SK-N-SH (cell line): ENCODE measurements around the gene RNF180. TPM values are rescaled to one million over a fixed set of nuclear protein-coding genes. Genes with fewer than 3 reads are reported as not detected.

Source experiments
- CTCF ChIA-PET: fragments of 300-600, 350-600 bp; formaldehyde crosslinking; extraction: SDS; loops from one replicate; lab custom pipeline; 2021; lab: Yijun Ruan, JAX
- POLR2A ChIA-PET: fragments of 350-600 bp; sonication (Branson Sonifier 250); formaldehyde crosslinking; extraction: SDS; loops from one replicate; lab custom pipeline; 2020; ENCODE audit warnings: antibody characterized with exemption, inconsistent platforms; lab: Yijun Ruan, JAX
- DNase-seq: peaks from one replicate; pipeline ENCODE4 v3.0.0; 2012
- H2AFZ ChIP-seq: fragments of 200-600 bp; sonication (generic); 2 replicates; pipeline ENCODE4 v1.8.1; 2016; ENCODE audit warnings: antibody characterized with exemption, mild to moderate bottlenecking, low read depth
- H3F3A ChIP-seq: fragments of 200-600 bp; sonication (generic); replicated peaks from 2 replicates; pipeline ENCODE3; 2016; ENCODE audit warnings: antibody characterized with exemption, mild to moderate bottlenecking; ENCODE audit not compliant: insufficient read depth
- H3K27ac ChIP-seq, 2 experiments: fragments of 200-500 bp in 1 of 2; fragments of 200-600 bp in 1 of 2; sonication (Bioruptor generic) in 1 of 2; sonication (generic), shearing (Covaris generic) in 1 of 2; 2 replicates each; pipeline versions ENCODE4 v1.5.1 to v1.6.1; 2014 to 2016; ENCODE audit warnings: low read depth in 2 of 2, inconsistent platforms in 1 of 2, low read length in 1 of 2, mild to moderate bottlenecking in 1 of 2, mixed read lengths in 1 of 2
- H3K27me3 ChIP-seq: fragments of 200-600 bp; sonication (generic), shearing (Covaris generic); 2 replicates; pipeline ENCODE4 v1.6.1; 2016; ENCODE audit warnings: mixed run types; ENCODE audit not compliant: insufficient read depth
- H3K36me3 ChIP-seq, 2 experiments: fragments of 200-500 bp in 1 of 2; fragments of 200-600 bp in 1 of 2; sonication (Bioruptor generic) in 1 of 2; sonication (generic) in 1 of 2; replicated peaks in 1 of 2; 2 replicates each; pipeline versions ENCODE3 to v1.5.1; 2014 to 2016; ENCODE audit warnings: low read length in 1 of 2, mild to moderate bottlenecking in 1 of 2; ENCODE audit not compliant: insufficient read depth in 2 of 2, control insufficient read depth in 1 of 2
- H3K4me1 ChIP-seq, 2 experiments: fragments of 200-500 bp in 1 of 2; fragments of 200-600 bp in 1 of 2; sonication (Bioruptor generic) in 1 of 2; sonication (generic), shearing (Covaris generic) in 1 of 2; 2 replicates each; pipeline versions ENCODE4 v1.5.1 to v1.6.1; 2014 to 2016; ENCODE audit warnings: low read depth in 1 of 2, low read length in 1 of 2, mixed run types in 1 of 2; ENCODE audit not compliant: insufficient read depth in 2 of 2, control insufficient read depth in 1 of 2
- H3K4me2 ChIP-seq: fragments of 200-600 bp; sonication (generic), shearing (Covaris generic); 2 replicates; pipeline ENCODE4 v1.6.1; 2017; ENCODE audit warnings: mixed run types
- H3K4me3 ChIP-seq, 2 experiments: fragments of 200-500 bp in 1 of 2; fragments of 200-600 bp in 1 of 2; sonication (Bioruptor generic) in 1 of 2; sonication (generic), shearing (Covaris generic) in 1 of 2; 2 replicates each; pipeline versions ENCODE4 v1.5.1 to v1.8.1; 2014 to 2016; ENCODE audit warnings: low read depth in 2 of 2, inconsistent platforms in 1 of 2, low read length in 1 of 2, mild to moderate bottlenecking in 1 of 2, mixed read lengths in 1 of 2, moderate library complexity in 1 of 2
- H3K79me2 ChIP-seq: fragments of 200-600 bp; sonication (generic); 2 replicates; pipeline ENCODE4 v1.8.1; 2017; ENCODE audit warnings: mild to moderate bottlenecking; ENCODE audit not compliant: insufficient read depth
- H3K9ac ChIP-seq: fragments of 200-600 bp; sonication (generic); 2 replicates; pipeline ENCODE4 v1.6.1; 2017; ENCODE audit warnings: mixed run types
- H3K9me2 ChIP-seq: fragments of 200-600 bp; sonication (generic); 2 replicates; pipeline ENCODE4 v1.6.1; 2017; ENCODE audit warnings: mixed run types
- H3K9me3 ChIP-seq: fragments of 200-600 bp; sonication (generic); 2 replicates; pipeline ENCODE4 v1.6.1; 2017; ENCODE audit warnings: mixed run types, mild to moderate bottlenecking, moderate library complexity
- H4K20me1 ChIP-seq: fragments of 200-600 bp; sonication (generic); 2 replicates; pipeline ENCODE4 v1.6.1; 2017; ENCODE audit warnings: mild to moderate bottlenecking, mixed run types; ENCODE audit not compliant: insufficient read depth
- FOSL2 ChIP-seq: IDR thresholded peaks from 2 replicates; pipeline ENCODE4 v1.4.0; 2012; ENCODE audit warnings: low read depth, mild to moderate bottlenecking, moderate library complexity, borderline replicate concordance
- FOXJ3 ChIP-seq: sonication (generic); formaldehyde crosslinking; IDR thresholded peaks from 2 replicates; pipeline ENCODE4 v1.5.1; 2020; ENCODE audit warnings: mild to moderate bottlenecking, missing genetic modification reagents
- FOXM1 ChIP-seq: IDR thresholded peaks from 2 replicates; pipeline ENCODE4 v1.4.0; 2012; ENCODE audit warnings: low read depth, mild to moderate bottlenecking
- GABPA ChIP-seq: IDR thresholded peaks from 2 replicates; pipeline ENCODE4 v1.4.0; 2012; ENCODE audit warnings: low read depth, mild to moderate bottlenecking
- GATA2 ChIP-seq: sonication (generic); formaldehyde crosslinking; IDR thresholded peaks from 2 replicates; pipeline ENCODE4 v1.5.0; 2020; ENCODE audit warnings: mild to moderate bottlenecking, missing genetic modification reagents
- JUND ChIP-seq: IDR thresholded peaks from 2 replicates; pipeline ENCODE4 v1.4.0; 2012
- PBX3 ChIP-seq: IDR thresholded peaks from 2 replicates; pipeline ENCODE4; 2012
- RCOR1 ChIP-seq: fragments of 150-350 bp; IDR thresholded peaks from 2 replicates; pipeline ENCODE4 v1.6.1; 2017; ENCODE audit warnings: antibody characterized with exemption, low read length
- RFX5 ChIP-seq: IDR thresholded peaks from 2 replicates; pipeline ENCODE4 v1.6.1; 2012; ENCODE audit warnings: mild to moderate bottlenecking, improper control_type of control experiment, low read length
- TAF1 ChIP-seq: IDR thresholded peaks from 2 replicates; pipeline ENCODE4 v1.6.1; 2012; ENCODE audit warnings: low read depth, mild to moderate bottlenecking, low read length, moderate library complexity, borderline replicate concordance
- TEAD4 ChIP-seq: IDR thresholded peaks from 2 replicates; pipeline ENCODE4 v1.4.0; 2012; ENCODE audit warnings: mild to moderate bottlenecking, borderline replicate concordance; ENCODE audit not compliant: insufficient read depth
- ZBTB33 ChIP-seq: IDR thresholded peaks from 2 replicates; pipeline ENCODE4 v1.4.0; 2012; ENCODE audit warnings: low read depth, borderline replicate concordance
- WGBS: methylation state at CpG from one replicate; pipeline ENCODE4 v1.1.6; 2017; ENCODE audit warnings: low lambda C conversion rate; 5-methylcytosine and 5-hydroxymethylcytosine counted together
- polyA plus RNA-seq, 3 experiments: library from polyadenylated mRNA; depleted of rRNA; stranded (reverse); fragments of >200 nt; gene quantifications; 2 replicates each; pipeline ENCODE4 v1.2.3, GENCODE V29; 2012
- TF ChIP-seq, protein P1 (sequence below): IDR thresholded peaks from 2 replicates; pipeline ENCODE4 v1.6.1; 2012; ENCODE audit warnings: mild to moderate bottlenecking, low read depth, low read length, moderate library complexity

RNF180 gene
- polyA plus RNA-seq, 1 of the 3 experiments (the other 2 are of a cell fraction): 0.02 TPM

DNA sequence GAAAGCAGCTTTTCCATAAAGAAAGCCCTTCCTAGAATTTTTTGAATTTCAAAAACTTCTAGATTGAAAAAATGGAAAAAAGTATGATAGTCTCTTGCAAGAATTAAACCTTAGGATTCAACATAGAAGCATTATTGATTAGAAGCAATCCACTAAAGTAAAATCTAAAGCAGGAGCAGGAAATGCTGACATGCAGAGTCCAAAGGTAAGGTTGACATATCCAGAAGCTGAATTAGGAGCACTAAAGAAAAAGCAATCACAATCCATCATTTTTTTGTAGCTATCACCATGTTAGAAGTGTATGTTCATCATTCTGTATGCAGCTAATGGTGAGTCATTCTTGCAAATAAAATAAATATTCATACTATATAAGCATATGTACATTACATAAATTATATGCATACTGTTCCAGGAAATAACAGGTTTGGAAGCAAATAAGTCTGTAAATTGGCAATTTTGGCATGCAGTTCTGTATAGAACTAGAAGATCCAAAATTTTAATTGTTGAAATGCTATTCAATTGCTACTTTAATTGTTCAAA lies 39.4 kb upstream of the RNF180 start (continued):
- no peak for TF ChIP-seq ZBTB33

- ChIA-PET POLR2A (no interaction called here), CTCF (no interaction called here)
- Histone ChIP-seq H3K27ac (no peak overlapping the region), H3K4me1 (no peaks in the 10 kb centered on the region), H3K4me2 (no peak overlapping the region), H3K79me2 (no peaks in the 10 kb centered on the region), H3F3A (no peaks in the 10 kb centered on the region), H3K36me3 (no peaks in the 10 kb centered on the region), H4K20me1 (no peaks in the 10 kb centered on the region), H3K9ac (no peak overlapping the region), H3K4me3 (no peak overlapping the region), H3K27me3 (no peaks in the 10 kb centered on the region), H3K9me3 (no peaks in the 10 kb centered on the region), H3K9me2 (no peaks in the 10 kb centered on the region), H2AFZ (no peak overlapping the region)
- 33% methylated on average over 3 of the region's 3 CpGs for WGBS
- TF ChIP-seq FOSL2 (no peak), GABPA (no peak), FOXM1 (no peak), GATA2 (CRISPR knock-in tag) (no peak), TAF1 (no peak), PBX3 (no peak), RFX5 (no peak), TEAD4 (no peak), JUND (no peak), FOXJ3 (CRISPR knock-in tag) (no peak), RCOR1 (no peak)
- TF ChIP-seq, protein P1, sequence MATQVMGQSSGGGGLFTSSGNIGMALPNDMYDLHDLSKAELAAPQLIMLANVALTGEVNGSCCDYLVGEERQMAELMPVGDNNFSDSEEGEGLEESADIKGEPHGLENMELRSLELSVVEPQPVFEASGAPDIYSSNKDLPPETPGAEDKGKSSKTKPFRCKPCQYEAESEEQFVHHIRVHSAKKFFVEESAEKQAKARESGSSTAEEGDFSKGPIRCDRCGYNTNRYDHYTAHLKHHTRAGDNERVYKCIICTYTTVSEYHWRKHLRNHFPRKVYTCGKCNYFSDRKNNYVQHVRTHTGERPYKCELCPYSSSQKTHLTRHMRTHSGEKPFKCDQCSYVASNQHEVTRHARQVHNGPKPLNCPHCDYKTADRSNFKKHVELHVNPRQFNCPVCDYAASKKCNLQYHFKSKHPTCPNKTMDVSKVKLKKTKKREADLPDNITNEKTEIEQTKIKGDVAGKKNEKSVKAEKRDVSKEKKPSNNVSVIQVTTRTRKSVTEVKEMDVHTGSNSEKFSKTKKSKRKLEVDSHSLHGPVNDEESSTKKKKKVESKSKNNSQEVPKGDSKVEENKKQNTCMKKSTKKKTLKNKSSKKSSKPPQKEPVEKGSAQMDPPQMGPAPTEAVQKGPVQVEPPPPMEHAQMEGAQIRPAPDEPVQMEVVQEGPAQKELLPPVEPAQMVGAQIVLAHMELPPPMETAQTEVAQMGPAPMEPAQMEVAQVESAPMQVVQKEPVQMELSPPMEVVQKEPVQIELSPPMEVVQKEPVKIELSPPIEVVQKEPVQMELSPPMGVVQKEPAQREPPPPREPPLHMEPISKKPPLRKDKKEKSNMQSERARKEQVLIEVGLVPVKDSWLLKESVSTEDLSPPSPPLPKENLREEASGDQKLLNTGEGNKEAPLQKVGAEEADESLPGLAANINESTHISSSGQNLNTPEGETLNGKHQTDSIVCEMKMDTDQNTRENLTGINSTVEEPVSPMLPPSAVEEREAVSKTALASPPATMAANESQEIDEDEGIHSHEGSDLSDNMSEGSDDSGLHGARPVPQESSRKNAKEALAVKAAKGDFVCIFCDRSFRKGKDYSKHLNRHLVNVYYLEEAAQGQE: no peak
- no peak for DNase-seq
Measured at GRCh38 chr5:64140018-64140417, 25.6 kb upstream of the RNF180 start.
